HG03064 (cell line): Measurements from ENCODE around the gene MSL1.

ENCODE experiments used
- ATAC-seq: cut with Tn5 transposase; IDR thresholded peaks from one replicate; pipeline ENCODE4 v1.9.1; 2021; ENCODE audit warnings: low read depth; ENCODE audit not compliant: unreplicated experiment

The MSL1 gene

GRCh38 chr17:40090237-40091119 is 31.3 kb upstream of the MSL1 start:
- no peak for ATAC-seq

GRCh38 chr17:40091691-40092397 is 29.9 kb upstream of the MSL1 start:
- no peak for ATAC-seq

GRCh38 chr17:40092581-40092980 is 29.2 kb upstream of the MSL1 start:
- no peak for ATAC-seq

DNA sequence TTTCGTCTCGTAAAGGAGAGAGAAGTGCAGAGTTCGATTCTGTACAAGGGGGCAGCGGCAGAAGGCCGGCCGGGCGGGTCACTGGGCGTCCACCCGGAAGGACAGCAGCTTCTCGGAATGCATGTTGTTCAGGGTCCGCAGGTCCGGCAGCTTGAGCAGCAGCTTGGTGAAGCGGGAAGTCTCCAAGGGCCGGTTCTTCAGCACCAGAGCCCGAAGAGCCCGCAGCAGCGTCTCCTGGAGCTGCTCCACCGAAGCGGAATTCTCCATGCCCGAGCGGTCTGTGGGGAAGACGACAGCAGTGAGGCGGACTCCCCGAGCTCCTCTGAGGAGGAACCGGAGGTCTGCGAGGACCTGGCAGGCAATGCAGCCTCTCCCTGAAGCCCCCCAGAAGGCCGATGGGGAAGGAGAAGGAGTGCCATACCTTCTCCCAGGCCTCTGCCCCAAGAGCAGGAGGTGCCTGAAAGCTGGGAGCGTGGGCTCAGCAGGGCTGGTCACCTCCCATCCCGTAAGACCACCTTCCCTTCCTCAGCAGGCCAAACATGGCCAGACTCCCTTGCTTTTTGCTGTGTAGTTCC is 28.7 kb upstream of the MSL1 start:
- ATAC-seq, result no peak

- ATAC-seq, result no peak
Measured at GRCh38 chr17:40093580-40094201, 28.1 kb upstream of the MSL1 start.

- ATAC-seq, result no peak
Measured at GRCh38 chr17:40094874-40095273, 26.9 kb upstream of the MSL1 start.

DNA sequence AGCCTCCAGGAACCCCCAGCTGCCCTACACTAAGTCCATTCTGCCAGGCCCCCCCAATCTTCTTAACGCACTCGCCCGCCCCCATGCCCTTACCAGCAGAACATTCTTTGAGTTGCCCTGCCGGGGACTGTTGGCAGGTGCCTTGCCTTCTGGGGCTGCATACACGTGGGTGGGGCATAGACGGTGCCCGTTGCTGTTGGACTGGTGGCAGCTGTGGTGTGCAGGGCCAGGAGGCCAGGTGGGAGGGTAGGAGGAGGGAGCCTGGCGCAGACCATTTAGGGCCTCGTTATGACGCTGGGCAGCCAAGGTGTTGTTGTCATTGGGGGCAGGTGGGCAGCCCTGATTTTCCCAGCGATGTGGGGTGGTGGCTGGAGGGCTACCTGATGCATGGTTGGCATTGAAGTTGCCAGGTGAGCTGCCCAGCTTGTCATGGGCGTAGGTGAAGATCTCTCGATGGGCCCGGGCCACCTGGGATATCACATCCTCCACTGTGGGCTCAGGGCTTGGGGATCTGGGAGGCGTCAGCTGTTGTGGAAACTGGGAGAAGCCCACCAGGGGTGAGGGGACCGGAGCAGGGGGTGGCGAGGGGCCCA is 26.3 kb upstream of the MSL1 start:
- ATAC-seq, result no peak

DNA sequence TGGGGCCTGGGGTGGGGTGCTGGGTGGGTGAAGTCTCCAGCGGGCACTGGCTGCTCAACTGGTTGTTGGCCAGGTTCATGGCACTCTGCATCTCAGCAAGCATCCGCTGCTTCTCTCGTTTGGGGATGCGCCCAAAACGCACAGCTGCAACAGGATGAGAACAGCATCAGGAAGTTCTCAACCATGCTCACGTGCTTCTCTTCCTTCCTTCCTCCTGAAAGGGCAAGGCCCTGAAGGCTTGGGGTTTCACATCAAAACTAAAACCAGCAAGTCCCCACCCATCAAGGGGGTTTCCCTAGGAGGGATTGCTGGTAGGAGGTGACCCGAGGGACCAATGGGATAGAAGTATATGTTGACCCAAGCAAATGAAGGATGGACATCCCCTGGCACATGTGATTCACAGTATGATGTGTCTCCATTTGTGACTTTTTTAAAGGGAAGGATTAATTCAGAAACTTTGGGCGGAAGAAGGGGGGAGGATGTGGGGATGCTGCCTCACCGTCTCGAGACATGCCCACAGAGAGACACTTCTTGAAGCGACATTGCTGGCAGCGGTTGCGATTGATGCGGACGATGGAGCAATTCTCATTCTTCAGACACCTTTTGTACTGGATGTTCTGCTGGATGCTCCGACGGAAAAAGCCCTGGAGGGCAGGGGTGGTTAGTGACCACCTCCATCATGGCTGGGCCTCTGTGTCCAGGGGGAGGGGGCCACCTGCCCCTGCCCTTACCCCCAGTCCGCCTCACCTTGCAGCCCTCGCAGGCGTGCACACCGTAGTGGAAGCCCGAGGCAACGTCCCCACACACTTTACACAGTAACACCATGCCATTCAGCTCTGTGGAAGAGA is 25.6 kb upstream of the MSL1 start:
- no peak for ATAC-seq

DNA sequence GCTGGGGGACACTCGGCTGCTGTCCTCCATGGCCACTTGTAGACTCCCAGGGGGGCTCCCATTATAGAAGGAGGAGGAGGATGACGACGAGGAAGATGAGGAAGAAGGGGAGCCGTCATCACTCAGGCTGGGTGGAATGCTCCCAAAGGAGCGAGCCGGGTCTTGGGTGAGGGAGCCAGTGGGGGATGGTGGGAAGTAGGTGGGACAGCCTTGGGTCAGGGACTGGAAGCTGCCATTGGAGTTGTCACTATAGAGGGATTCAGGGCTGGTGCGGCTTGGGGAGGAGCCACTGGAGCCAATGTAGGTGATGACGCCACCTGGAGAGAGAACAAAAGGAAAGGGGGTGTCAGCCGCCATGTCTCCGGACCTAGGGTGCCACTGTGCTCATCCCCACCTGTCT is 24.7 kb upstream of the MSL1 start:
- no peak for ATAC-seq

GRCh38 chr17:40097931-40098845 is 23.6 kb upstream of the MSL1 start:
- ATAC-seq, result no peak

- peak; percentile 47 for ATAC-seq
Measured at GRCh38 chr17:40098846-40099618, 22.7 kb upstream of the MSL1 start.

DNA sequence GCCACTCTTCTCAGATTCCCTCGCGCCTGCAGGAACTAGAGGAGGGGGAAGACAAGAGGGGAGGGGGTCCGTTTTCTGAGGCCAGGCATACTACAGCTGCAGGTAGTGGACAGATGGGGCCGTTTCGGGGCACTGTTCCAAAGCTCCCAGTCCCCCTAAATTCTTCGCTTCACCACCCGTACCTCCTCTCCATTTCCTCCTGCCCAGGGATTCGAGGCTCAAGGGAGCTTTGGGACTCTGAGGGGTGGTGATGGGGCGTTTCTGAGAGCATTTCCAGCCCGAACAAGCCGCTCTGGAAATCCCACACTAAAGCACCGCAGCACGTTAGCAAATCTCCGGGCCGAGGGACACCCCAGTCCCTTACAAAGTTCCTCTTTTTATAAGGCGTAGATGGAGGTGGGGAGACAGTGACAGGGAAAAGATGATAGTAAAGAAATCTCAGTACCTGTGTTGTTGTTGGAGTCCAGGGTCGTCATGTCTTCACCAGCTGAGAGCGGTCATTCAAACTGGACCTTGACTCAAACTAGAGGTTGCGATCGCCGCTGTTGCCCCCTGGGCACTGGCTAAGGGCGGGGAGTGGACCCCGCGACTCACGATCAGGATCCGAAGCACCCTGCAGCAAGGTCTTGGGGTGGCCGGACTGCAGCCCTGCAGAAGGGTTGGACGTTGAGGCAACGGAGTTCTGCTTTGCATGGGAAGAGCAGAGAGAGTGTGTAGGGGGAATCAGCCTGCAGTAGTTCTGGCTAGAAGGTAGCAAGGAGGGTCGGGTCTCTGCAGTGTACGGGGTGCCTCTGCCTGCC is 22.0 kb upstream of the MSL1 start:
- ATAC-seq, result no peak

GRCh38 chr17:40100419-40100668 is 21.4 kb upstream of the MSL1 start, which contains the start of gene NR1D1:
NR1D1 (minus strand) TSS chr17:40100589; CDS start chr17:40100094, 495 bp downstream.
- no peak for ATAC-seq

- ATAC-seq, result peak; percentile 41
Measured at GRCh38 chr17:40100669-40101366, 21.0 kb upstream of the MSL1 start.

DNA sequence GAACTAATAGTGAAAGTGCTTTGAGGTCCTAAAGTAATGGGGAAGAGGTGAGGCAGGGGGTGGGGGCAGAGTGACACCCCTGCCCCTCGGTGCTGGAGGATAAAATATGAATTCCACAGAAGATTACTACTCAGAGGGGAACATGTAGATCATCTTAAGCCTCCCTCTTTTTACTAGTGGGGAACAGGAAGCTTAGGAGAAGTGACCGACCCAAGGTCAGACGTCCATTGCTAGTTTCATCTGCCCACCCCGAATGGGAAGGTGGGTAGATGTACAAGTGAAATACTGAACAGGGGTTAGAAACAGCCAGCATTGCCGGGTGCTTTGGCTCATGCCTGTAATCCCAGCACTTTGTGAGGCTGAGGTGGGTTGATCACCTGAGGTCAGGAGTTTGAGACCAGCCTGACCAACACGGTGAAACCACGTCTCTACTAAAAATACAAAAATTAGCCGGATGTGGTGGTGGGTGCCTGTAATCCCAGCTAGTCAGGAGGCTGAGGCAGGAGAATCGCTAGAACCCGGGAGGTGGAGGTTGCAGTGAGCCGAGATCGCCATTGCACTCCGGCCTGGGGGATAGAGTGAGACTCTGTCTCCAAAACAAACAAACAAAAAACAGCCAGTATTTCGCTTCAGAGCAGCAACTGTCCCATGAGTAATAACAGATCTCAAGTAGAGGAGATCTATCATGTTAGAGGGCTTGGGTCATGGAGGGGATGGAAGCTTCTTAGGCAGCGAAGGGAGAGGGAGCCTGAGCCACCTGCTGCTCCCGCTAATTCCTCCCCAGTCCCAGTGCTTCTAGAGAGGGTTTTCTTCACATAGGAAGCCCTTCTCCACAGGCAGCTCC is 20.2 kb upstream of the MSL1 start:
- no peak for ATAC-seq

GRCh38 chr17:40103071-40103661 is 18.6 kb upstream of the MSL1 start:
- no peak for ATAC-seq
